WTC11 (cell line): ENCODE measurements around the gene BLM.

Experiments
- CTCF ChIP-seq: fragments of 200-600 bp; IDR thresholded peaks from 2 replicates; pipeline ENCODE4 v1.8.0; 2022; ENCODE audit warnings: antibody characterized with exemption
- E2F4 ChIP-seq: sonication (generic); formaldehyde crosslinking; IDR thresholded peaks from 2 replicates; pipeline ENCODE4 v1.8.1; 2022; ENCODE audit warnings: low read depth, mild to moderate bottlenecking, moderate library complexity, missing genetic modification reagents, borderline replicate concordance
- ESRRA ChIP-seq: sonication (generic); formaldehyde crosslinking; IDR thresholded peaks from 2 replicates; pipeline ENCODE4 v1.8.1; 2022; ENCODE audit warnings: mild to moderate bottlenecking, missing genetic modification reagents, borderline replicate concordance
- FOXP1 ChIP-seq: sonication (generic); formaldehyde crosslinking; IDR thresholded peaks from 2 replicates; pipeline ENCODE4 v1.8.0; 2022; ENCODE audit warnings: missing genetic modification reagents, mild to moderate bottlenecking, moderate library complexity, borderline replicate concordance
- FOXP4 ChIP-seq: sonication (generic); formaldehyde crosslinking; IDR thresholded peaks from 2 replicates; pipeline ENCODE4 v1.8.0; 2022; ENCODE audit warnings: mild to moderate bottlenecking, missing genetic modification reagents
- GTF2I ChIP-seq: fragments of 250-450 bp; sonication (Bioruptor Pico); conservative IDR thresholded peaks from 2 replicates; pipeline ENCODE4 v1.4.0; 2021; ENCODE audit warnings: mild to moderate bottlenecking
- JUN ChIP-seq: sonication (generic); formaldehyde crosslinking; IDR thresholded peaks from 2 replicates; pipeline ENCODE4 v1.8.0; 2023; ENCODE audit warnings: mild to moderate bottlenecking, missing genetic modification reagents
- NFE2L1 ChIP-seq: sonication (generic); formaldehyde crosslinking; IDR thresholded peaks from 2 replicates; pipeline ENCODE4 v1.8.1; 2023; ENCODE audit warnings: missing genetic modification reagents
- TP53 ChIP-seq: sonication (generic); formaldehyde crosslinking; IDR thresholded peaks from 2 replicates; pipeline ENCODE4 v1.8.1; 2023; ENCODE audit warnings: mild to moderate bottlenecking, missing genetic modification reagents
- TF ChIP-seq, protein P1 (sequence below): fragments of 250-450 bp; sonication (Bioruptor Pico); IDR thresholded peaks from 2 replicates; pipeline ENCODE4 v1.9.0; 2021; ENCODE audit warnings: mild to moderate bottlenecking
- TF ChIP-seq, protein P2 (sequence below): sonication (generic); formaldehyde crosslinking; IDR thresholded peaks from 2 replicates; pipeline ENCODE4 v1.8.0; 2022; ENCODE audit warnings: mild to moderate bottlenecking, missing genetic modification reagents

DNA sequence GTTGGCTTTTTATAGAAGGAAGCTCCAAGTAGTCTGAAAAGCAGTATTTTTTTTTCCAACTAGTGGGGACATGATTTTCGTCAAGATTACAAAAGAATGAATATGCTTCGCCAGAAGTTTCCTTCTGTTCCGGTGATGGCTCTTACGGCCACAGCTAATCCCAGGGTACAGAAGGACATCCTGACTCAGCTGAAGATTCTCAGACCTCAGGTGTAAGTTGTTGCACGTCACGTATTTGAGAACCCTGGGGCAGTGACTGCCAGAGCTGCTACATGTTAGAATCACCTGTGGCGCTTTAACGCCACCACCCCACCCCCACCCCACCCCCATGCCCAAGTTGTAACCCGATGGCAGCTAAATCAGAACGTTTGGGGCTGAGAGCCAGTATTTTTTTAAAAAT lies 52.2 kb downstream of the BLM start:
- TF ChIP-seq NFE2L1 (CRISPR knock-in tag) (no peak), CTCF (no peak), FOXP1 (CRISPR knock-in tag) (no peak), GTF2I (CRISPR knock-in tag) (no peak), TP53 (CRISPR knock-in tag) (no peak), JUN (CRISPR knock-in tag) (no peak), FOXP4 (CRISPR knock-in tag) (no peak), E2F4 (CRISPR knock-in tag) (no peak), ESRRA (CRISPR knock-in tag) (no peak)
- TF ChIP-seq, protein P1, sequence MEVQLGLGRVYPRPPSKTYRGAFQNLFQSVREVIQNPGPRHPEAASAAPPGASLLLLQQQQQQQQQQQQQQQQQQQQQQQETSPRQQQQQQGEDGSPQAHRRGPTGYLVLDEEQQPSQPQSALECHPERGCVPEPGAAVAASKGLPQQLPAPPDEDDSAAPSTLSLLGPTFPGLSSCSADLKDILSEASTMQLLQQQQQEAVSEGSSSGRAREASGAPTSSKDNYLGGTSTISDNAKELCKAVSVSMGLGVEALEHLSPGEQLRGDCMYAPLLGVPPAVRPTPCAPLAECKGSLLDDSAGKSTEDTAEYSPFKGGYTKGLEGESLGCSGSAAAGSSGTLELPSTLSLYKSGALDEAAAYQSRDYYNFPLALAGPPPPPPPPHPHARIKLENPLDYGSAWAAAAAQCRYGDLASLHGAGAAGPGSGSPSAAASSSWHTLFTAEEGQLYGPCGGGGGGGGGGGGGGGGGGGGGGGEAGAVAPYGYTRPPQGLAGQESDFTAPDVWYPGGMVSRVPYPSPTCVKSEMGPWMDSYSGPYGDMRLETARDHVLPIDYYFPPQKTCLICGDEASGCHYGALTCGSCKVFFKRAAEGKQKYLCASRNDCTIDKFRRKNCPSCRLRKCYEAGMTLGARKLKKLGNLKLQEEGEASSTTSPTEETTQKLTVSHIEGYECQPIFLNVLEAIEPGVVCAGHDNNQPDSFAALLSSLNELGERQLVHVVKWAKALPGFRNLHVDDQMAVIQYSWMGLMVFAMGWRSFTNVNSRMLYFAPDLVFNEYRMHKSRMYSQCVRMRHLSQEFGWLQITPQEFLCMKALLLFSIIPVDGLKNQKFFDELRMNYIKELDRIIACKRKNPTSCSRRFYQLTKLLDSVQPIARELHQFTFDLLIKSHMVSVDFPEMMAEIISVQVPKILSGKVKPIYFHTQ, result no peak
- TF ChIP-seq, protein P2, sequence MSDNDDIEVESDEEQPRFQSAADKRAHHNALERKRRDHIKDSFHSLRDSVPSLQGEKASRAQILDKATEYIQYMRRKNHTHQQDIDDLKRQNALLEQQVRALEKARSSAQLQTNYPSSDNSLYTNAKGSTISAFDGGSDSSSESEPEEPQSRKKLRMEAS (CRISPR knock-in tag), result no peak
